ENCODE measurements around the gene KANSL3.

KANSL3 gene

GRCh38 chr2:96601382-96602292 is 36.5 kb downstream of the KANSL3 start:
- no peaks in the 10 kb centered on the region for H3K4me1 ChIP-seq (ENCODE audit: control insufficient read depth in 1 of 2, insufficient read depth in 2 of 2, low read length in 2 of 2)
- no peak overlapping the region for H3K4me3 ChIP-seq (ENCODE audit: low read depth in 1 of 2, low read length in 2 of 2)
- H3K9me3 ChIP-seq (ENCODE audit: control insufficient read depth in 1 of 2, low read length in 2 of 2): no peaks in the 10 kb centered on the region
- no peaks in the 10 kb centered on the region for H3K27me3 ChIP-seq (ENCODE audit: low read depth, low read length)
- H3K27ac ChIP-seq (ENCODE audit: low read length): no peak overlapping the region
- H3K36me3 ChIP-seq (ENCODE audit: control insufficient read depth in 1 of 2, insufficient read depth in 2 of 2, low read length in 2 of 2): peaks cover 83 to 87% of the 10 kb centered on the region in 2 donors

GRCh38 chr2:96599941-96600340 is 38.2 kb downstream of the KANSL3 start:
- no peaks in the 10 kb centered on the region for H3K27me3 ChIP-seq (ENCODE audit: low read depth, low read length)
- H3K27ac ChIP-seq (ENCODE audit: low read length): no peak overlapping the region
- no peaks in the 10 kb centered on the region for H3K9me3 ChIP-seq (ENCODE audit: control insufficient read depth in 1 of 2, low read length in 2 of 2)
- peaks cover 83 to 87% of the 10 kb centered on the region in 2 donors for H3K36me3 ChIP-seq (ENCODE audit: control insufficient read depth in 1 of 2, insufficient read depth in 2 of 2, low read length in 2 of 2)
- no peak overlapping the region for H3K4me3 ChIP-seq (ENCODE audit: low read depth in 1 of 2, low read length in 2 of 2)
- no peaks in the 10 kb centered on the region for H3K4me1 ChIP-seq (ENCODE audit: control insufficient read depth in 1 of 2, insufficient read depth in 2 of 2, low read length in 2 of 2)

- Histone ChIP-seq H3K36me3 (ENCODE audit: control insufficient read depth in 1 of 2, insufficient read depth in 2 of 2, low read length in 2 of 2) (peaks cover 76 to 88% of the 10 kb centered on the region in 2 donors), H3K27ac (ENCODE audit: low read length) (no peak overlapping the region), H3K9me3 (ENCODE audit: control insufficient read depth in 1 of 2, low read length in 2 of 2) (no peaks in the 10 kb centered on the region), H3K4me1 (ENCODE audit: control insufficient read depth in 1 of 2, insufficient read depth in 2 of 2, low read length in 2 of 2) (no peaks in the 10 kb centered on the region), H3K4me3 (ENCODE audit: low read depth in 1 of 2, low read length in 2 of 2) (no peak overlapping the region), H3K27me3 (ENCODE audit: low read depth, low read length) (no peaks in the 10 kb centered on the region)
These were observed 41.5 kb downstream of the KANSL3 start for GRCh38 chr2:96596596-96596995.

- Histone ChIP-seq H3K4me3 (ENCODE audit: low read depth in 1 of 2, low read length in 2 of 2) (no peak overlapping the region), H3K36me3 (ENCODE audit: control insufficient read depth in 1 of 2, insufficient read depth in 2 of 2, low read length in 2 of 2) (peaks cover 60 to 73% of the 10 kb centered on the region in 2 donors), H3K27ac (ENCODE audit: low read length) (no peak overlapping the region), H3K4me1 (ENCODE audit: control insufficient read depth in 1 of 2, insufficient read depth in 2 of 2, low read length in 2 of 2) (no peaks in the 10 kb centered on the region), H3K27me3 (ENCODE audit: low read depth, low read length) (no peaks in the 10 kb centered on the region), H3K9me3 (ENCODE audit: control insufficient read depth in 1 of 2, low read length in 2 of 2) (no peaks in the 10 kb centered on the region)
These were observed 43.4 kb downstream of the KANSL3 start for GRCh38 chr2:96594691-96595152.

- Histone ChIP-seq H3K27me3 (ENCODE audit: low read depth, low read length) (no peaks in the 10 kb centered on the region), H3K36me3 (ENCODE audit: control insufficient read depth in 1 of 2, insufficient read depth in 2 of 2, low read length in 2 of 2) (peaks cover 55 to 71% of the 10 kb centered on the region in 2 donors), H3K27ac (ENCODE audit: low read length) (no peak overlapping the region), H3K4me1 (ENCODE audit: control insufficient read depth in 1 of 2, insufficient read depth in 2 of 2, low read length in 2 of 2) (no peaks in the 10 kb centered on the region), H3K9me3 (ENCODE audit: control insufficient read depth in 1 of 2, low read length in 2 of 2) (no peaks in the 10 kb centered on the region), H3K4me3 (ENCODE audit: low read depth in 1 of 2, low read length in 2 of 2) (no peak overlapping the region)
These were observed 43.8 kb downstream of the KANSL3 start for GRCh38 chr2:96594282-96594681.

GRCh38 chr2:96591494-96591893 is 46.6 kb downstream of the KANSL3 start:
- H3K4me3 ChIP-seq (ENCODE audit: low read depth in 1 of 2, low read length in 2 of 2): no peak overlapping the region
- peaks cover 37 to 50% of the 10 kb centered on the region in 2 donors for H3K36me3 ChIP-seq (ENCODE audit: control insufficient read depth in 1 of 2, insufficient read depth in 2 of 2, low read length in 2 of 2)
- no peak overlapping the region for H3K27ac ChIP-seq (ENCODE audit: low read length)
- no peaks in the 10 kb centered on the region for H3K9me3 ChIP-seq (ENCODE audit: control insufficient read depth in 1 of 2, low read length in 2 of 2)
- no peaks in the 10 kb centered on the region for H3K27me3 ChIP-seq (ENCODE audit: low read depth, low read length)
- H3K4me1 ChIP-seq (ENCODE audit: control insufficient read depth in 1 of 2, insufficient read depth in 2 of 2, low read length in 2 of 2): no peaks in the 10 kb centered on the region

- no peak overlapping the region for H3K27ac ChIP-seq (ENCODE audit: low read length)
- H3K9me3 ChIP-seq (ENCODE audit: control insufficient read depth in 1 of 2, low read length in 2 of 2): no peaks in the 10 kb centered on the region
- H3K36me3 ChIP-seq (ENCODE audit: control insufficient read depth in 1 of 2, insufficient read depth in 2 of 2, low read length in 2 of 2): peaks cover 32 to 46% of the 10 kb centered on the region in 2 donors
These were observed 47.1 kb downstream of the KANSL3 start for GRCh38 chr2:96591054-96591453.

GRCh38 chr2:96587843-96588242 is 50.3 kb downstream of the KANSL3 start:
- H3K27ac ChIP-seq (ENCODE audit: low read length): no peak overlapping the region
- no peak overlapping the region for H3K4me3 ChIP-seq (ENCODE audit: low read depth in 1 of 2, low read length in 2 of 2)
- H3K36me3 ChIP-seq (ENCODE audit: control insufficient read depth in 1 of 2, insufficient read depth in 2 of 2, low read length in 2 of 2): peaks cover under 1 to 14% of the 10 kb centered on the region in 2 donors
- no peaks in the 10 kb centered on the region for H3K4me1 ChIP-seq (ENCODE audit: control insufficient read depth in 1 of 2, insufficient read depth in 2 of 2, low read length in 2 of 2)
- H3K27me3 ChIP-seq (ENCODE audit: low read depth, low read length): no peaks in the 10 kb centered on the region
- no peaks in the 10 kb centered on the region for H3K9me3 ChIP-seq (ENCODE audit: control insufficient read depth in 1 of 2, low read length in 2 of 2)

More at GRCh38 chr2:96591054-96591453, 47.1 kb downstream of the KANSL3 start:
- Histone ChIP-seq H3K27me3 (ENCODE audit: low read depth, low read length) (no peaks in the 10 kb centered on the region), H3K4me1 (ENCODE audit: control insufficient read depth in 1 of 2, insufficient read depth in 2 of 2, low read length in 2 of 2) (no peaks in the 10 kb centered on the region), H3K4me3 (ENCODE audit: low read depth in 1 of 2, low read length in 2 of 2) (no peak overlapping the region)

- no peaks in the 10 kb centered on the region for H3K36me3 ChIP-seq (ENCODE audit: control insufficient read depth in 1 of 2, insufficient read depth in 2 of 2, low read length in 2 of 2)
- H3K4me1 ChIP-seq (ENCODE audit: control insufficient read depth in 1 of 2, insufficient read depth in 2 of 2, low read length in 2 of 2): no peaks in the 10 kb centered on the region
- H3K27ac ChIP-seq (ENCODE audit: low read length): no peak overlapping the region
- no peaks in the 10 kb centered on the region for H3K27me3 ChIP-seq (ENCODE audit: low read depth, low read length)
- H3K4me3 ChIP-seq (ENCODE audit: low read depth in 1 of 2, low read length in 2 of 2): no peak overlapping the region
- no peaks in the 10 kb centered on the region for H3K9me3 ChIP-seq (ENCODE audit: control insufficient read depth in 1 of 2, low read length in 2 of 2)
These were observed 54.1 kb downstream of the KANSL3 start for GRCh38 chr2:96584017-96584416.

GRCh38 chr2:96580771-96581170 is 57.3 kb downstream of the KANSL3 start:
- Histone ChIP-seq H3K4me1 (ENCODE audit: control insufficient read depth in 1 of 2, insufficient read depth in 2 of 2, low read length in 2 of 2) (no peaks in the 10 kb centered on the region), H3K4me3 (ENCODE audit: low read depth in 1 of 2, low read length in 2 of 2) (no peak overlapping the region), H3K36me3 (ENCODE audit: control insufficient read depth in 1 of 2, insufficient read depth in 2 of 2, low read length in 2 of 2) (no peaks in the 10 kb centered on the region)

GRCh38 chr2:96579422-96579821 is 58.7 kb downstream of the KANSL3 start:
- Histone ChIP-seq H3K4me1 (ENCODE audit: control insufficient read depth in 1 of 2, insufficient read depth in 2 of 2, low read length in 2 of 2) (no peaks in the 10 kb centered on the region), H3K27me3 (ENCODE audit: low read depth, low read length) (no peaks in the 10 kb centered on the region), H3K27ac (ENCODE audit: low read length) (no peak overlapping the region), H3K9me3 (ENCODE audit: control insufficient read depth in 1 of 2, low read length in 2 of 2) (no peaks in the 10 kb centered on the region), H3K36me3 (ENCODE audit: control insufficient read depth in 1 of 2, insufficient read depth in 2 of 2, low read length in 2 of 2) (no peaks in the 10 kb centered on the region), H3K4me3 (ENCODE audit: low read depth in 1 of 2, low read length in 2 of 2) (no peak overlapping the region)

More at GRCh38 chr2:96580771-96581170, 57.3 kb downstream of the KANSL3 start:
- no peaks in the 10 kb centered on the region for H3K9me3 ChIP-seq (ENCODE audit: control insufficient read depth in 1 of 2, low read length in 2 of 2)
- H3K27ac ChIP-seq (ENCODE audit: low read length): no peak overlapping the region
- no peaks in the 10 kb centered on the region for H3K27me3 ChIP-seq (ENCODE audit: low read depth, low read length)

All from muscle layer of duodenum (tissue), 2 donors.